Renal cortex interstitium (tissue), 11 donors: ENCODE results near the gene ANK3. TPM values are rescaled to one million over a fixed set of nuclear protein-coding genes. Genes with fewer than 3 reads are reported as not detected.
"Not testable (repeated sequence)": the region's sequence is repeated elsewhere in the genome, so short reads cannot be mapped to it uniquely, and the experiment has no call there.

Source experiments
- DNase-seq, 11 donors: peaks; one replicate each; pipeline ENCODE4 v3.0.0-alpha.2; 2013; ENCODE audit warnings: low read depth in 9 of 11, low spot score in 4 of 11; ENCODE audit errors: extremely low read depth in 1 of 11
- polyA plus RNA-seq, 3 donors: library from polyadenylated mRNA; unstranded; fragments of 120-200 nt; gene quantifications; one replicate each; pipeline ENCODE4 v1.2.1, GENCODE V29; 2013; ENCODE audit not compliant: insufficient read length in 3 of 3

Gene ANK3
- polyA plus RNA-seq, 3 donors: 135 to 178 (median 163) TPM

- no peak for DNase-seq
Measured at GRCh38 chr10:60043561-60044241, 346.0 kb downstream of the ANK3 start.

- DNase-seq: no peak
Measured at GRCh38 chr10:60042914-60043313, 346.8 kb downstream of the ANK3 start.

GRCh38 chr10:60042262-60042661 lies 347.4 kb downstream of the ANK3 start:
- no peak for DNase-seq

GRCh38 chr10:60041489-60042133 lies 348.1 kb downstream of the ANK3 start:
- DNase-seq: no peak

- DNase-seq: no peak
Measured at GRCh38 chr10:60040014-60040662, 349.5 kb downstream of the ANK3 start.

- no peak for DNase-seq
Measured at GRCh38 chr10:60035984-60036383, 353.7 kb downstream of the ANK3 start.

- DNase-seq: not testable (repeated sequence)
Measured at GRCh38 chr10:60035375-60035774, 354.3 kb downstream of the ANK3 start.

GRCh38 chr10:60032723-60033122 lies 357.0 kb downstream of the ANK3 start:
- DNase-seq: peak in 1 of 11 donors; percentile 20

- no peak for DNase-seq
Measured at GRCh38 chr10:60031664-60032063, 358.0 kb downstream of the ANK3 start.

- no peak for DNase-seq
Measured at GRCh38 chr10:60031183-60031582, 358.5 kb downstream of the ANK3 start.

GRCh38 chr10:60029475-60029874 lies 360.2 kb downstream of the ANK3 start:
- DNase-seq: no peak

- DNase-seq: no peak
Measured at GRCh38 chr10:60028081-60028480, 361.6 kb downstream of the ANK3 start.

- DNase-seq: no peak
Measured at GRCh38 chr10:60025279-60025678, 364.4 kb downstream of the ANK3 start.

- DNase-seq: no peak
Measured at GRCh38 chr10:60024506-60024905, 365.2 kb downstream of the ANK3 start.

GRCh38 chr10:60023155-60023877 lies 366.4 kb downstream of the ANK3 start:
- DNase-seq: no peak

GRCh38 chr10:60021361-60021760 lies 368.3 kb downstream of the ANK3 start:
- DNase-seq: no peak

- no peak for DNase-seq
Measured at GRCh38 chr10:60016794-60017193, 372.9 kb downstream of the ANK3 start.

- peak in 3 of 11 donors; percentile 4 to 12 (median 5) for DNase-seq
Measured at GRCh38 chr10:60009710-60010383, 379.8 kb downstream of the ANK3 start.

- peak in 4 of 11 donors; percentile 6 to 28 (median 10) for DNase-seq
Measured at GRCh38 chr10:60009276-60009675, 380.4 kb downstream of the ANK3 start.
